ENCODE measurements around the gene EHD3.

DNA sequence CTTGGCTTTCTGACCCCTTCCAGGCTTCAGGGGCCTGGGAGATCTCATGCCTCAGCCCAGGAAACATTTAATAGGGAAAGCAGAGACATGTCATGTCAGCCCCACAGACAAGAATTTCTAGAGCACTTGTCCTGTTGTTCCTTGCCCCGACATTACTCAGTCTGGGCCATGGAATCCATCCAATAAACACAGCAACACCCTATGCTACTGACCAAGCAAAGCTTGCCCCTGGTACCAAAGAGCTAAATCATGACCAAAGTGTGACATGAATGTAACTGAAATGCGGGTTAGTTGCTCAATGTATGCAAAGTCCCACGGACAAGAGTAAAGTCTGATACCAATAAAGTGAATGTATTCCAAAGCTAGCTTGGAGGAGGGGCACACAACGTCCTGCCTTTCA, 35.1 kb downstream of the EHD3 start:
- no peak for TF ChIP-seq POLR2A (IDR thresholded peaks at IDR 0.05; ENCODE audit: low read depth, low read length)
- TF ChIP-seq TAF1 (IDR thresholded peaks at IDR 0.05; ENCODE audit: borderline replicate concordance, low read depth, low read length): no peak
